Upper lobe of right lung (tissue), 1 donor: ENCODE results near the gene OR2A1. TPM values are rescaled to one million over a fixed set of nuclear protein-coding genes. Genes with fewer than 3 reads are reported as not detected.
"Not testable (repeated sequence)": the region's sequence is repeated elsewhere in the genome, so short reads cannot be mapped to it uniquely, and the experiment has no call there.

Experiments
- ATAC-seq: fragments of 200-7000 bp; cut with Tn5 transposase; one replicate; pipeline ENCODE4 v1.9.1; 2020; ENCODE audit warnings: mild to moderate bottlenecking, moderate library complexity
- DNase-seq: peaks from one replicate; pipeline ENCODE4 v3.0.0-alpha.2; 2020
- H3K27ac ChIP-seq: fragments of 200-600 bp; one replicate; pipeline ENCODE4 v1.8.0; 2022
- H3K27me3 ChIP-seq: fragments of 200-600 bp; one replicate; pipeline ENCODE4 v1.8.0; 2022; ENCODE audit warnings: mild to moderate bottlenecking
- H3K36me3 ChIP-seq: fragments of 200-600 bp; one replicate; pipeline ENCODE4 v1.8.0; 2022
- H3K4me1 ChIP-seq: fragments of 200-600 bp; one replicate; pipeline ENCODE4 v1.8.0; 2022
- H3K4me3 ChIP-seq: fragments of 200-600 bp; one replicate; pipeline ENCODE4 v1.8.0; 2022; ENCODE audit warnings: mild to moderate bottlenecking
- H3K9me3 ChIP-seq: fragments of 200-600 bp; one replicate; pipeline ENCODE4 v1.8.0; 2022
- intact Hi-C: fragments of 100-400 bp; cut with DNase I; formaldehyde crosslinking; loops from one replicate; pipeline ENCODE4 v1.11.0; 2022
- total RNA-seq: library from RNA; stranded (reverse); fragmentation: NEBNext Ultra II Directional; extraction: Animal tissue kit (Norgen Biotek cat#: 25700); gene quantifications from one replicate; pipeline ENCODE4 v1.2.1, GENCODE V29; 2021
- donor health status: DM: no; HTN: yes; CAD: no; lungs with severe emphysema.

The OR2A1 gene
- total RNA-seq, 1 donor from 2014 or later, result not detected

GRCh38 chr7:144355176-144355822, 43.1 kb downstream of the OR2A1 start, which contains the start of gene ARHGEF5:
Gene ARHGEF5, plus strand, starts transcription at chr7:144355402. Its CDS starts 7,268 bp downstream, at chr7:144362670.
- H3K27ac ChIP-seq, DNase-seq, intact Hi-C loops, H3K27me3 ChIP-seq, H3K9me3 ChIP-seq, H3K4me1 ChIP-seq, H3K36me3 ChIP-seq: not testable (repeated sequence)
- peak within 1 kb of the TSS; percentile 23 for H3K4me3 ChIP-seq
- ATAC-seq, result peak; percentile 94

- H3K9me3 ChIP-seq, H3K27me3 ChIP-seq, H3K4me1 ChIP-seq, DNase-seq, H3K36me3 ChIP-seq, H3K27ac ChIP-seq, intact Hi-C loops, ATAC-seq, H3K4me3 ChIP-seq: not testable (repeated sequence)
Measured at GRCh38 chr7:144356185-144356584, 44.0 kb downstream of the OR2A1 start.

- H3K4me1 ChIP-seq, DNase-seq, ATAC-seq, H3K9me3 ChIP-seq, H3K27ac ChIP-seq, intact Hi-C loops, H3K36me3 ChIP-seq, H3K27me3 ChIP-seq, H3K4me3 ChIP-seq: not testable (repeated sequence)
Measured at GRCh38 chr7:144356860-144357259, 44.6 kb downstream of the OR2A1 start.

- intact Hi-C loops, result not testable (repeated sequence)
Measured at GRCh38 chr7:144362061-144362460, 49.8 kb downstream of the OR2A1 start.

GRCh38 chr7:144365523-144365922, 53.3 kb downstream of the OR2A1 start:
- ATAC-seq, result peak; percentile 24
- DNase-seq, H3K4me1 ChIP-seq: not testable (repeated sequence)

More at GRCh38 chr7:144362061-144362460, 49.8 kb downstream of the OR2A1 start:
- not testable (repeated sequence) for ATAC-seq, H3K9me3 ChIP-seq, H3K4me3 ChIP-seq, H3K36me3 ChIP-seq, H3K4me1 ChIP-seq, DNase-seq, H3K27me3 ChIP-seq, H3K27ac ChIP-seq

GRCh38 chr7:144367250-144367649, 55.0 kb downstream of the OR2A1 start:
- H3K36me3 ChIP-seq, H3K9me3 ChIP-seq, DNase-seq, ATAC-seq, intact Hi-C loops, H3K27ac ChIP-seq, H3K4me3 ChIP-seq, H3K4me1 ChIP-seq, H3K27me3 ChIP-seq: not testable (repeated sequence)

More at GRCh38 chr7:144365523-144365922, 53.3 kb downstream of the OR2A1 start:
- H3K4me3 ChIP-seq, H3K27ac ChIP-seq, intact Hi-C loops, H3K27me3 ChIP-seq, H3K9me3 ChIP-seq, H3K36me3 ChIP-seq: not testable (repeated sequence)

- ATAC-seq, result peak; percentile 66
- H3K9me3 ChIP-seq, H3K27ac ChIP-seq, DNase-seq, H3K4me3 ChIP-seq, H3K4me1 ChIP-seq, H3K27me3 ChIP-seq, intact Hi-C loops, H3K36me3 ChIP-seq: not testable (repeated sequence)
Measured at GRCh38 chr7:144369221-144369620, 57.0 kb downstream of the OR2A1 start.

Other genes with a start within 250 kb of the OR2A1 start
- gene OR2A25, start 242.6 kb upstream of the OR2A1 start, total RNA-seq, result not detected
- not detected for gene OR2A12, start 226.1 kb upstream of the OR2A1 start, total RNA-seq
- gene OR2A2, start 202.8 kb upstream of the OR2A1 start, total RNA-seq, result not detected
- not detected for gene OR2A14, start 189.2 kb upstream of the OR2A1 start, total RNA-seq
- gene CTAGE4, start 129.0 kb upstream of the OR2A1 start, total RNA-seq, result 9.5 TPM
- gene ARHGEF35, start 116.6 kb upstream of the OR2A1 start, total RNA-seq, result 11.5 TPM
- gene OR2A42, start 72.8 kb upstream of the OR2A1 start, total RNA-seq, result not detected
- gene OR2A7, start 47.6 kb upstream of the OR2A1 start, total RNA-seq, result 13.9 TPM
- gene CTAGE8, start 43.1 kb upstream of the OR2A1 start, total RNA-seq, result 4.9 TPM
- gene ARHGEF5, start 43.0 kb downstream of the OR2A1 start, total RNA-seq, result 36.9 TPM
- gene NOBOX, start 91.3 kb downstream of the OR2A1 start, total RNA-seq, result not detected